Hepatic stellate cell (primary cell): ENCODE measurements around the gene POLR3K.

ENCODE experiments used
- DNase-seq: peaks from one replicate; pipeline ENCODE4 v3.0.0; 2011; ENCODE audit warnings: low spot score

Gene POLR3K

DNA sequence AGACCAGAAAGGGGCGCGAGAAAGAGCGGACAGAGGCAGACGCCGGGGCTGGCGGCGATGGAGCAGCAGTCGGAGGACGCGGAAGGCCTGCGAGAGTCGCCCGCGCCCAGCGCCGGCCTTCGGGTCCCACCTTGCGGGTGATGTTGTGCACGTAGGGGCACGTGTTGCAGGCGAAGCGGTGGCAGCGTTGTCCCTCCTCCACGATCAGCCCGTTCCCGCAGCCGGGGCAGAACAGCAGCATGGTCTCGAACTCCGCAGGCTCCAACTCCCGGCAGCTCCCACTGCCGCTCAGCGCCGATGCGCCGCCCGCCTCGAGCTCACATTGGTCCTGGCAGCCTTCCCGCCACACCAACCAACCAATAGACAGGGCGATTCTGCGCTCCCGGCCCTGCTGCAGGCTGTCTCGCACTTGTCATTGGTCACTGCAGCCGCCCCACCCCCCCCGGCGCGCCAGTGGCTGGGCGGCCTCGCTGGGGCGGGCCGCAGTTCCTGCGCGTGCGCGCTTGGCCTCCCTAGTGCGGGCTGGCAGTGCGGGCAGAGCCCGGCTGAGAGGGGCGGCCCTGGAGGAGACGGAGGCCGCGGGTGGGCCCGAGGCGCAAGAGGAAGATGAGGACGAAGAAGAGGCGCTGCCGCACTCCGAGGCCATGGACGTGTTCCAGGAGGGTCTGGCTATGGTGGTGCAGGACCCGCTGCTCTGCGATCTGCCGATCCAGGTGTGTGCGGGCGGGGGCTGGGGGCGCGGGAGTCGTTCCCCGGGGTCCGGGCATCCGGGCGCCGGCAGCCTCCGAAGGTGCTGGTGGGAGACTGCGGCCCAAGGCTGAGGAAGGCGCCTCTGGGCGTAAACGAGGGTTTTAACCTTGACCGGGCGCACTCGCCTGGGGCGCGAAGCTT is at the start of gene POLR3K, which contains the start of gene SNRNP25:
TSS of gene POLR3K (minus strand) at position 263 of the 891 bp plus-strand sequence. CDS start at position 241, 22 bp downstream.
TSS of gene SNRNP25 (plus strand) at position 483 of the 891 bp plus-strand sequence. CDS start at position 672, 189 bp downstream.
- peak; percentile 100 for DNase-seq

DNA sequence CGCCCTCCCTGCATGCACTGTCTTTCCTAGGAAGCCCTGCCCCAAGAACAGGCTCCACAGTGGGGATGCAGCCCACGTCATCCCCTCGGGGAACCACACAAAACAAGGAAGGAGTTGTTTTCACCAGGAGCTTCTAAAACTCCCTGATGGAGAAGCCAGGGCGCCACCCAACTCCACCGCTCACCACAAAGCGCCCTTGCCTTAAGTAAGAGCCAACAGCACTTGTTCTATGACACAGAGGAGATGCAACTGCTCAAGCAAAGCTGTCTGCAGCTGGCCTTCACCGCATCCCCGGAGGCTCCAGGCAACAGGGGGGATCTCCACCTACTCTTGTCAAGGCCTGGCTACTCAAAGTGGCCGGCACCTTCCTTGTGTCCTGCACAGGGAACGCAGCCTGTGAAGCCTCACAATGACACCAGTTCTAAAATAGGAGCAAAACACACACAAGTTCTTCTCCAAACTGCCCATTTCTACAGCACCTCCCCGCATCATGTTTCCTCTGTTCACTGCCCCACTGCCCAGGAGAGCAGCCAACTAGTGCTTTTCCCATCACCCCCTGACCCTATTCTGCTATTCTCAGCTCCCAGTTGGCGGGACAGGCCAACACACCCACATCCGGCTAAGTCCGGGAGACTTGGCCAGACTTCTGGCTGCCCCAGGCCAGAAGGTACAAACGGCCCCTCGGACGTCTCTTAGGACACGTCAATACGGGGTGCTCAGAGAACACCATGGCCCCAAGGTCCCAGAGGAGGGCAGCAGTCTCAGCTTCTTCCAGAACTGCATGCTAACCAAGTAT is 48.9 kb upstream of the POLR3K start:
- peak; percentile 48 for DNase-seq

DNA sequence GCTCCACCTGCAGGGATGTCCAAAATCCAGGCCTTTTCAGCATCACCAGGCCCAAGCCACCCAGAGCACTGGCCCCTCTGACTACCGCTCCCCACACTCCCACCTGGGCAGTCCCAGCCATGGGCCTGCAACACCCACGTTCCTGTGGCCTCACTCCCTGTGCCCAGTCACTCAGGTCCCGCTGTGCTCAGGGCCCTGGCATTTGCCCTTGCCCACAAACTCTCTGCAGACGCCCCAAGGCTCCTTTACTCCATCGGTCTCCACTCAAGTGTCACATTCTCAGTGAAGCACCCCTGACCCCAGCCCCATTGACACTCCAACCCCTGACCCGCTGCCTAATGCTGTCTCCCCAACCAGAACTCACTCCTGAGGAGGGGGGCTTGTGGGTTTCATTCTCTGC is 48.2 kb upstream of the POLR3K start:
- no peak for DNase-seq

DNA sequence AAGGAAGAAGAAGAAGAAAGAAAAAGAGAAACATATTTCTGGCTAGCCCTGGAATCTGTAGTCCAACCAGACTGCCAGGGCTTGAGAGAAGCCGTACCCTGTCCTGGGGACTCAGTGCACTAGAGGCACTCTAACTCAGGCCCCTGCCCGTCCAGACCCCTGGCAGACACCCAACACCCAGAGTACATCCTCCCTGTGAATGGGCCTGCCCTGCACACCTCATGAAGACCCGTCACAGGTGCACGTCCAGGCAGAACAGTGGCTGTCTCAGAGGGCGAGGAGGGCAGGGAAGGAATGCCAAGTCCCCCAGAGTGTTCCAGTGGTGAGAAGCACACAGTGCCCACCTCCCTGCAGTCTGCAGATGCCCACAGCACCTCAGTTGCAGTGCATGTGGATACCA is 47.6 kb upstream of the POLR3K start:
- DNase-seq, result no peak

DNA sequence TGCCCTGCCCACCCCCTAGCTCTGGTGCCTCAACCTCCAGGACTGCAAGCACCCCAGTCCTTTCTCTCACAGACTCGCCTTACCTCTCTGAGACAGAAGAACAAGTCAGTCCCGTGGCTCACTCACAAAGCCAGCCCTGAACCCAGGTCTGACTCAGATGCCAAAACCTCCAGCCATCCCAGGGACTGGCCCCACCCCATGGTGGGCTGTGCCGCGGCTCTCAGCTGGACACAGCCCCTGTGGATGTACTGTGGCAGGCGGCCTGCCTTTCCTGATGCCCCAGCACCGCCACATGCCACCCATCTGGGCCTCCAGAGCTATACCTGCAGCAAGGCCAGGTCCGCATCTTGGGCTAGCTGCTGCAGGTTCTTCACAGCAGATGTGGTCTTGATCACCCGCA is 44.4 kb upstream of the POLR3K start:
- DNase-seq, result peak; percentile 44

DNA sequence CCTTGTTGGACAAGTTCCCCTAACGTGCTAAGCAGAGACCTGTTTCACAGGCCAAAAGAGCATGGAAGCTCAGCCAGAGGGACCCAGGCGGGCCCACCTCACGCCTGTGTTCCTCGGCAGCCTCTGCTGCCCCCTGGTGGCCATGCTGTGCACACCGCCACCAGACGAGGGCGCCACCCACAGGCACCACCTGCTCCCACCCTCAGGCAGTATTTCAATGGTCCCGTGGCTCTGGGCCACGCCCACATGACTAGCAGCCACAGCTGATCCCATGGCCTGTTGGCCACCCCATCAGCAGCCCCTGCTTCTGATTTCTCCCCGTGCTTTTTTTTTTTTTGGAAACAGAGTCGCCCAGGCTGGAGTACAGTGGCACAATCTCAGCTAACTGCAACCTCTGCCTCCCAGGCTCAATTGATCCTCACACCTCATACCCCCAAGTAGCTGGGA is 43.5 kb upstream of the POLR3K start:
- DNase-seq, result peak; percentile 97

DNA sequence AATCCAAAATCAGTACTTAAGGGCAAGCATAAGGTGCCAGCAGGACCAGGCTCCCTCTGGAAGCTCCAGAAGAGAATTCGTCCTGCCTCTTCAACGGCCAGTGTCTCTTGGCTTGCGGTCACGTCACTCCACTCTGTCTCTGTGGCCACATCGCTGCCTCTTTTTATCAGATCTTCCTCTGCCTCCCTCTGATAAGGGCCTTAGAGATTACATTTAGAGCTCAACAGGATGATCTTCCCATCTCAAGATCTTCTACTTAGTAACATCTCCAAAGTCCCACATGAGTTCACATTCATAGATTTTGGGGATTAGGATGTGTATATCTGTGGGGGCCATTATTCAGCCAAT is 41.5 kb upstream of the POLR3K start:
- DNase-seq, result no peak

DNA sequence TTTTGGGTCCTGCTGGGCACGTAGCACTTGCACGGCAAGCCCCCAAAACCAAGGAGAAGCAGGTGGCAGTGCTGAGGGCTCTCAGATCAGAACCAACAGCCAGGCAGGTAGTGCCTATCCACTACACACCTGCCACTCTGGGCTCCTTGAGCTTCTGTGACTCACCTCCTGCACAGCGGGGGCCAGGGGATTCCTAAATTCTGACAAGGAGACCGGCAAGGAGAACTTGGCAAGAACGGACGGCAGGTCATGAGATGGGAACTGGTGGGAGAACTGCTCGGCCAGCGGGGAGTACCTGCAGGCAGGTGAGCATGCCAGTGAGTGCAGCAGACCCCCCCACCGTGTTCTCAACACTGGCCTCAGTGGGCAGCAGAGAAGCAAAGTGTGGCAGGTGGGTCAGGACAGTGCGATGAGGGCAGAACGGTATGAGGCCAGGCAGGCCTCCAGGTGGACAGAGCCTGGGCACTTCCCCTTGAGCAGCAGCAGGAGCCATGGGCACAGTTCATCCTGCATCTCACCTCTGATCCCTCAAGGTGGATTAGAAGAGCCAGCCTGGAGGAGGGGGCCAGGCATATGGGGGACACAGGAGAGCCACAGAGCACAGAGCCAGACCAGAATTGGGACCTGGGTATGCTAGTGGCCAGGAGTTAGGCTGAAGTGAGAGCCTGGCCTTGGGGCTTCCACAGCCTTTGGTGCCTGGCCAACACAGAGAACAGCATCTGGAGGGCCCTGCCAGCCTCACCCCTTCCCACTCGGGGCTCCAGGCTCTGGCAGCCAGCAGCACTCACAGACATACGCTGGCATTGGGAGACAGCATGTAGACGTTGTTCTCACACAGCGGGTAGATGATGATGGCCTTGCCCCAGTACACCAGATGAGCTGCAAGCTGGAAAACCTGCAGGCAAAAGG is 39.3 kb upstream of the POLR3K start:
- no peak for DNase-seq

DNA sequence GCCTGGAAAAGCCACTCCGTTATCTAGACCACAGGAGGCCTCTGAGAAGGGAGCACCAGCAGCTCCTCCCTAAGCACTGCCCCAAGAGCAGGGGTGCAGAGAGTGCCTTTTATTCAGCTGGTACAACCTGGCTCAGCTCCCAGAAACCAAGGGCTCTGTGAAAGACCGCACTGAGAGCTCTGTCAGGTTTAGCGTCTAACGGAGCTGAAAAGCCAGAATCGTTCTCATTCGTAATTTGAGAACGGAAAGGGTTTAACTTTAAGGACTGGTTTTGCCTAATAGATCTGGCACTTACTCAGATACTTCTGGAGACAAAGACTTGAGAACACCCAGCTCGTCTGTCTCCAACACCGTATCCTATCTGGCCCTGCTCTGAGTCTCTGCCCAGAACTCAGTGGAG is 38.1 kb upstream of the POLR3K start:
- DNase-seq, result no peak

DNA sequence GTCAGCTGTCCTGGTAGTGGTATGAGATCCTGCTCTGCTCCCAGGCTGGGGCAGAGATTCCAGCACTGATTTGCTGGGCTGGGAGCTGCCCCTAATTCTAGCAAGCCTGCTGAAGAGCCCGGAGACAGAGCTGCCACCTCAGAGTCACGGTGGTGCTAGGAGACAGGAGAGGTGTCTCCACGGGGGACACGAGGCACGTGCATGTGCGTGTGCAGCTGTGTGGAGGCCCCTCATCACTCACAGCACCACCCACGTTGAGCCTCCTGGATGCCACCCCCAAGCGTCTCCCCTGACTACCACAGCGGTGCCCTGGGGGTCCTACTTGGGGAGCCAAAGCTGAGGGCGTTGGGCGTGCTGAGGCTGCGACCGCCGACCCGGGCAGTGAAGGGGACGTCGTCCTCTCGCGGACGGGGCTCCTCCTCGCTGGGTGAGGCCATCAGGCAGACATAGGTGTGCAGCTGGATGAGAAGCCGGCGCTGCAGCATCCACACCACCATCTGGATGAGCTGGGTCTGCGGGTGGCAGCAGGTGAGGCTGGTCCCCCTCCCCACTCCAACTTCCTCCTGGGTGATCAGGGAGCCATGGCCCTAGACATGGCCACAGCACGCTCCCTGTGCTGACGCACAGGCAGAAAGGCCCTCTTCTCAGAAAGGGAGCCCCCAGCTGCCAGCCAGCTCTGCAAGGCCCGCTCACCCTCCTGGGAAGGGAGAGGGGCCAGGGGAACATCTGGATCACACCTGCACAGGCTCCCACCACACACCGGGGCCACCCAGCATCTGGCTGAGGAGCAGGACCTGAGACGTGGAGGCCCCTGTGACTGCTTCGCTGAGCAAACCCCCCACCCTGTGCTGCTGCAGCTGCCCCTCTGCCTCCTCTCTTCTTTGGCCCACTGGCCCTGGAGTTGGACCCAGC is 36.2 kb upstream of the POLR3K start:
- no peak for DNase-seq

DNA sequence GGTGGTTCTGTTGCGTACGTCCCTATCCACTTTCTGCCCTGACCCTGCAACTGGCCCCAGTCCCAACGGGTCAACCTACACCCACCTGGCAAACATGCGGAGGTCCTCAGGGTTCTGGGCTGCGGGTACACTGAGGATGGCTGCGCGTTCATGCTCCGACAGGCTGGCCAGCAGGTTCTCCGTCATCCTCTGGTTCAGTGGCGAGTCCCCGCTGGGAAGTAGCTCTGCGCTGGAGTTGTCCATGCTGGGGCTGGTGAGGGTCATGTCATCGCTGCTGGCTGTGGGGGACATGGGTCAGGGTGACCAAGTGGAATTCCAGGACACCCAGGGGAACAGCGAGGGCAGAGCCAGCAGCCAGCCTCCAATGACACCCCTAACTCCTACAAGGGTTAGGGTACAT is 35.2 kb upstream of the POLR3K start:
- no peak for DNase-seq

DNA sequence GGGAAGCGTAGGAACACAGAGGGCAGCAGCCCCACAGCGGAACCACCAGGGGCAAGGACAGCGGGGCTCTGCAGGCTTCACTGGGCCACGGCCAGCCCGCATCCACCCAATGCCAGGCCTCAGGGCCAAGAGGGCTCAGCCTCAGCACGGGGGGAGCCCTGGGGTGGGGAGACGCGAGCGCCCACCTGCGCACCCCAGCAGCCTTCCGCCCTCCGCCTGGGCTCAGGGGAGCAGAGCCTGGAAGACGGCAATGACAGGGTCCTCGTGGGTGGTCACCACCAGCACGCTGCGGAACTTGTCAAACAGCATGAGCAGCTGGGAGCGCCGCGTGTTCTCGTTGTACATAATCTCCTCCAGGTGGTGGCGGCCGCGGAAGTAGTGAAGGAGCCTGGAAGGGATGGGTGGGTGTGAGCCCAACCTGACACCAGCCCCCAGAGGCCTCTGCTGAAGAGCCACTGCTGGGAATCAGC is 33.1 kb upstream of the POLR3K start:
- no peak for DNase-seq

DNA sequence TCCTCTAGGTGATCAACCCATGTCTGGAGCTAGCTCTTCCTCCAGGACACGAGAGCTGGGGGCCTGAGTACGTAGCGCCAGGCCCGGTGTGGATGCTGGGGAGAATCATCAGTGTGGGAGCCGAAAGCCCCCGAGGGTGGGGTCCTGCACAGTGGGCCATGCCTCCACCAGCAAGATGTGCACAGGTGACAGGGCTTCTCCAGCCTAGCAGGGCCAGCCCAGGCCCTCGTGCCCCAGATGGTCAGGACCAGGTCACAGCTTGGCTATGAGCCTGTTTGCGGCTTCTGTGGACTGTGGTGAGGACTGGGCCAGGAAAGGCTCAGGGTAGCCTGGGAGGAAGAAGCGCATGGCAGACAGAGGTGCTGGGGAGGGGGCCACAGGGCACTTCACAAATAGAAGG is 32.5 kb upstream of the POLR3K start:
- no peak for DNase-seq

DNA sequence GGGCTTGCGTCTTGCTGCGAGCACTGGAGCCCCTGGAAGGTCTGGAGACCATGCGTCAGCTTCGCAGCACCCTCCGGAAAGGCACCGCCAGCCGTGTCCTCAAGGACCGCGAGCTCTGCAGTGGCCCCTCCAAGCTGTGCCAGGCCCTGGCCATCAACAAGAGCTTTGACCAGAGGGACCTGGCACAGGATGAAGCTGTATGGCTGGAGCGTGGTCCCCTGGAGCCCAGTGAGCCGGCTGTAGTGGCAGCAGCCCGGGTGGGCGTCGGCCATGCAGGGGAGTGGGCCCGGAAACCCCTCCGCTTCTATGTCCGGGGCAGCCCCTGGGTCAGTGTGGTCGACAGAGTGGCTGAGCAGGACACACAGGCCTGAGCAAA is 32.0 kb upstream of the POLR3K start:
- no peak for DNase-seq

DNA sequence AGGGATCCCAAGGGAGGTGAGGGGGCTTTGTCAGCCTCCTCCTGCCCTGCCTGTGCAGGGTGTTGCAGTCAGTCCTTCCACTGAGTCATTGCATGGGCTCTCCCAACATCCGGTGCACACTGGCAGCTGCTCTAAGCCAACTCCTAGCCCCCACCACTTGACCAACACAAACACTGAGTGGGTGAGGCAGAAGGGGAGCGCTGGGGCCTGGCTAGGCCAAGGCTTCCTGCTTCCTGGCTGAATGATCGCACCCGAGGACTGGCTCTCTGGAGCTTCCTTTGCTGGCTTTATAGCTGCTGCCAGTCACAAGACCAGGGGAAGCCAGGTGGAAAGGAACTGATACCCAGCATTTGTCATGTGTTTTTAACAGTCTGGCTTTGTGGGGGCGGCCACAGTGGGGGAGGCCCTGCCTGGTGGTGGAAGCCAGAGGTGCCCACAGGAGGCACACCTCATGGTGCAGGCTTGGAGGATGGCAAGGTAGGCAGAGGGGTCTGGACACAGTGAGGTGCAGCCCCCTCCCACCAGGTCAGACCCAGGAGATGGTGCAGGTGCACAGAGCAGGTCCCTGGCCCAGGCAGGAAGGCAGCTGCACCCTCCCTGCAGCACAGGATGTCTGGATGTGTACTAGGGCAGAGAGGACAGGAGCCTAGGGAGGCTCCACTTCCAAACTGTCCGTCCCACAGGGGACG is 31.5 kb upstream of the POLR3K start:
- DNase-seq, result peak; percentile 98

DNA sequence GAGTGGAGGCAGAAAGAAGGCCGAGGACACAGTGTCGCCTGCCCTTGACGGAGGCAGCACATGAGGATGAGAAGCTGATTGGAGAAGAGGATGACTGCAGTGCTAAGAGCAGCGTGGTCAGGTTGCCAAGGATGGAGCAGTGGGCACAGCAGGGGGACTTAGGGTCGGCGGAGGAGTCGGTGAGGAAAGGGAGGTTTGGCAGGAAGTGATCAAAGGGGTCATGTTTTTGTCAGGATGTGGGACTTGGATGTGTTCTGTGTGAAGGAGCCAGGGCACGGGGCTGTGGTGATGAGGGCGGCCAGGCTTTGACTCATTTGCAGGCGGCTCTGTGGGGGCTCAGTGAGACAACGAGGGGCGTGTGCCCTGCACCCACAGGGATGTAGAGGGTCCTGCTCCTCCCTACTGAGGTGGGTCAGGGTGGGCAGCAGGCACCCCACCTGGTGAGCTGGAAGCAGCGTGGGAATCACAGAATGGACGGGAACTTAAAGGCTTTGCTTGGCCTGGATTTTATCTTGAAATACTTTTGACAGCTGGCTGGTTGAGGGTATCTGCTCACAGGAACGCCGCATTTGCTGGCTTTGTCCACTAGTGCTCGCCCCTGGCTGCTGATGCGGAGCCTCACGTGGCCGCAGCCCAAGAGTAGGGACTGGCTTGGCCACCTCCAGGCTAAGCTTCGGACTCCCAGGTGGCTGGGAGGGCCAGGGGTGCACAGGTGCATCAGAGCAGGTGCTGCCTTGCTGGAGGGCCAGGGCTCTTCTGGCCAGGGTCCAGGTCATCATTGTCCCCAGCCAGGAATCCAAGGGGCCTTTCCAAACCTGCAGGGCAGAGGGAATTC is 30.6 kb upstream of the POLR3K start:
- peak; percentile 57 for DNase-seq

DNA sequence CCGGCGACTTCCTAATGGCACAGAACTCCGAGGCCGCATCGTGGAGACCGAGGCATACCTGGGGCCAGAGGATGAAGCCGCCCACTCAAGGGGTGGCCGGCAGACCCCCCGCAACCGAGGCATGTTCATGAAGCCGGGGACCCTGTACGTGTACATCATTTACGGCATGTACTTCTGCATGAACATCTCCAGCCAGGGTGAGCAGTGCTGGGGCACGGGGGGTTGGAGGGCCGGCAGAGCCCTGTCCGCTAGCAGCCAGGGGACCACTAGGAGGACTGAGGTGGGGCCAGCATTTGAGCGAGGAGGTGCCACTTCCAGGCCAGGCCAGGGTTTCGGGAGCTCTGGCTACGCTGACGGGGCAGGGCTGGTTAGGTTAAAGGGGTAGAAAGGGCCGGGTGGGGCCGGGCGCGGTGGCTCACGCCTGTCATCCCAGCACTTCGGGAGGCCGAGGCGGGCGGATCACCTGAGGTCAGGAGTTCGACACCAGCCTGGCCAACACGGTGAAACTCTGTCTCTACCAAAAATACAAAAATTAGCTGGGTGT is 29.7 kb upstream of the POLR3K start:
- no peak for DNase-seq

DNA sequence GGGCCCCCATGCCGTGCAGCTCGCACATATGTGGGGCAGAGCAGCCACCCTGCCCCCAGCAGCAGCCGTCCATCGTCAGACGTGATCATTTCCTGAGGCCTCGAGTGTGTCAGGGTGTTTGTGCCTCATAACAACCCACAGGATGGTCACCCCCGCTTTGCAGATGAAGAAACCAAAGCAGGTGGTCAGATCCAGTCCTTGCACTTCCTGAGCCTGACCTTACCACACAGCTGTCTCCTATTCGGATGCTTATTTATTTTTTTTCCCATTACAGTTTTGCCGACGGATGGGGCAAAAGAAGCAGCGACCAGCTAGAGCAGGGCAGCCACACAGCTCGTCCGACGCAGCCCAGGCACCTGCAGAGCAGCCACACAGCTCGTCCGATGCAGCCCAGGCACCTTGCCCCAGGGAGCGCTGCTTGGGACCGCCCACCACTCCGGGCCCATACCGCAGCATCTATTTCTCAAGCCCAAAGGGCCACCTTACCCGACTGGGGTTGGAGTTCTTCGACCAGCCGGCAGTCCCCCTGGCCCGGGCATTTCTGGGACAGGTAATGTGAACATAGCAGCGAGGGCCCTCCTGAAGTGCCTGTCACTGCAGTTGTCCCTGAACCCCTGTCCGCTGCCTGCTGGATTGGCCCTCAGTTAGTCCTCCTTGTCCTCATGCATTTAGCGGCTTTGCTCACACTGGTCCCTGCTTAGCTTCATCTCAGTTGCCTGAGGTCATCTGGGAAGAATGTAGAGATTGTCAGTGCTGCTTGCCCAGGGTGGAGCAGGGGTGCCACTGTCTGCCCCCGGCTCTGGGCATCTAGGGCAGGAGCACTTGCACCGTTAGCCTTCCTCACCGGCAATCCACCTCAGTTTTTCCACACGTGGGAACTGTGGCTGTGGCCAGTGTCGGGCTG is 26.0 kb upstream of the POLR3K start:
- peak; percentile 34 for DNase-seq
